RWPE1 (cell line): ENCODE data around the gene SAC3D1.
A peak's percentile ranks its signal among the peaks of the same experiment; 100 is the strongest.

Experiments used
- CTCF ChIA-PET: fragments of 350-600 bp; sonication (Branson Sonifier 250); formaldehyde crosslinking; extraction: SDS; loops from one replicate; lab custom pipeline; 2021; lab: Yijun Ruan, JAX
- POLR2A ChIA-PET: fragments of 400-600 bp; formaldehyde crosslinking; extraction: SDS; loops from one replicate; lab custom pipeline; 2020; ENCODE audit warnings: antibody characterized with exemption; ENCODE audit not compliant: low non-redundant PET; lab: Yijun Ruan, JAX
- DNase-seq: peaks from one replicate; pipeline ENCODE4 v3.0.0; 2012; ENCODE audit warnings: low spot score
- H3K27ac ChIP-seq: fragments of 450-650 bp; 2 replicates; pipeline ENCODE4 v1.5.1; 2017
- TF ChIP-seq, protein P1 (sequence below): fragments of 450-650 bp; conservative IDR thresholded peaks from 2 replicates; pipeline ENCODE4 v1.5.1; 2017; ENCODE audit warnings: low read depth, mild to moderate bottlenecking

The SAC3D1 gene

DNA sequence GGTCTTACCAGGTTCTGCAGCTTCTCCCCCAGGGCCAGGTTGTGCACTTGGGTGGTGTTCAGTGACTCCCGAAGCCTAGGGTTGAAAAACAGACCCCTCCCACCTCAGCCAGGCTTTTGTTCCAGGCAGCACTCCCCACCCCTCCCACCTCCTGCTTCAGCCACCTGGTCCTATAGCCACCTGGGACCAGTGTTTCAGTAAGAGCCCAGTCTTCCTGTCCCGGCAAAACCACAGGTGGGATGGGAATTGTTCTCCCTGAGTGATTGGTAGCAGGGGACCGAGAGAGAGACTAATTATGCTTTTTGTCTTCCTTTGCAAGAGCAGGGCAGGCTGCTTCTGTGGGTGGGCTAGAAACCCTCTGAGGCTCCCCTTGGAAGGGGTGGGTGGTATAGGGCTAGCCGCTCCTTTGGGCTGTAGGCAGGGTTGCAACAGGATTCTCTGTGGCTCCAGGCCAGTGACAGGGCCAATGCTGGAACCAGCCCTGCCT lies 25.8 kb downstream of the SAC3D1 start:
- CTCF ChIA-PET = no interaction called here
- H3K27ac ChIP-seq = no peak overlapping the region
- POLR2A ChIA-PET = no interaction called here
- TF ChIP-seq, protein P1, sequence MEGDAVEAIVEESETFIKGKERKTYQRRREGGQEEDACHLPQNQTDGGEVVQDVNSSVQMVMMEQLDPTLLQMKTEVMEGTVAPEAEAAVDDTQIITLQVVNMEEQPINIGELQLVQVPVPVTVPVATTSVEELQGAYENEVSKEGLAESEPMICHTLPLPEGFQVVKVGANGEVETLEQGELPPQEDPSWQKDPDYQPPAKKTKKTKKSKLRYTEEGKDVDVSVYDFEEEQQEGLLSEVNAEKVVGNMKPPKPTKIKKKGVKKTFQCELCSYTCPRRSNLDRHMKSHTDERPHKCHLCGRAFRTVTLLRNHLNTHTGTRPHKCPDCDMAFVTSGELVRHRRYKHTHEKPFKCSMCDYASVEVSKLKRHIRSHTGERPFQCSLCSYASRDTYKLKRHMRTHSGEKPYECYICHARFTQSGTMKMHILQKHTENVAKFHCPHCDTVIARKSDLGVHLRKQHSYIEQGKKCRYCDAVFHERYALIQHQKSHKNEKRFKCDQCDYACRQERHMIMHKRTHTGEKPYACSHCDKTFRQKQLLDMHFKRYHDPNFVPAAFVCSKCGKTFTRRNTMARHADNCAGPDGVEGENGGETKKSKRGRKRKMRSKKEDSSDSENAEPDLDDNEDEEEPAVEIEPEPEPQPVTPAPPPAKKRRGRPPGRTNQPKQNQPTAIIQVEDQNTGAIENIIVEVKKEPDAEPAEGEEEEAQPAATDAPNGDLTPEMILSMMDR = no peak
- no peak for DNase-seq

DNA sequence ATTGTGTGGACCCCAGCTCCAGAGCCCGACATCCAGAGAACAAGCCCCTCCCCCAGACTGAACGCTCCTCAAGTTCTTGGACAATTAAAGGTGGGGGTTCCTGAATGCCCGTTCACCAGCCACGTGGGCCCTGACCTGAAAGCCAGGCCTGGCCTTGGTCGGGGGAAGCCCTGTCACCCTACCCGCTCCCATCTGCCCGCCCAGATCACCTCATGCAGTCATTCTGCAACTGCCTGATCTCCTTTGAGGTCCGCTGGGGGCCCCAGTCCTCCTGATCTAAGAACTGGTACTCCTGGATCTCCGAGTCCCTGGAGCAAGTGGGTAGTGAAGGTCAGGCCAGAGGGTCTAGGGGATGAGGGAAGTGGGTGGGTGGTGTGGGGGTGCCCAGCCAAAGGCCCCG lies 26.4 kb downstream of the SAC3D1 start:
- no peak overlapping the region for H3K27ac ChIP-seq
- ChIA-PET CTCF (no interaction called here), POLR2A (no interaction called here)
- no peak for DNase-seq
- TF ChIP-seq, protein P1 = no peak

DNA sequence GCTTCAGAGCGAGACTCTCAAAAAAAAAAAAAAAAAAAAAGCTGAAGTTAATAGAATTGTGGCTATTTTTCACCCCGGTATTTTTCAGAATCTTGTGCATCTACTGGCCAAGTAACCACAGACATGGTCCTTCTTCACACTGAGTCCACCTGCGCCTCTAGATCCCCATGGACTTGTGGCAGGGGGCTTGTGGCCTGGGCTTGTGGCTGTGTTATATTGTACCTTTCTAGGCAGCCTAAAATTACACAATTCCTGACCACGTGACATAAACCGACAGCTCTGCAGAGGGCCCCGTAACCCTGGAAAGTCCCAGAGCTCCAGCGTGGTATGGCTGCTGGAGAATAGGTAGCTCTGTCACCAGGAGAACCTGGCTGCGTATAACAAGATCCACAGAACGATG lies 28.2 kb downstream of the SAC3D1 start:
- DNase-seq = no peak
- TF ChIP-seq, protein P1 = no peak
- ChIA-PET POLR2A (no interaction called here), CTCF (interaction anchor here (0.7 to 1.4 kb wide), 2 partner anchors 59 to 181 kb away, joined by 3 read pairs; no protein-coding TSS in a partner anchor)
- no peak overlapping the region for H3K27ac ChIP-seq

DNA sequence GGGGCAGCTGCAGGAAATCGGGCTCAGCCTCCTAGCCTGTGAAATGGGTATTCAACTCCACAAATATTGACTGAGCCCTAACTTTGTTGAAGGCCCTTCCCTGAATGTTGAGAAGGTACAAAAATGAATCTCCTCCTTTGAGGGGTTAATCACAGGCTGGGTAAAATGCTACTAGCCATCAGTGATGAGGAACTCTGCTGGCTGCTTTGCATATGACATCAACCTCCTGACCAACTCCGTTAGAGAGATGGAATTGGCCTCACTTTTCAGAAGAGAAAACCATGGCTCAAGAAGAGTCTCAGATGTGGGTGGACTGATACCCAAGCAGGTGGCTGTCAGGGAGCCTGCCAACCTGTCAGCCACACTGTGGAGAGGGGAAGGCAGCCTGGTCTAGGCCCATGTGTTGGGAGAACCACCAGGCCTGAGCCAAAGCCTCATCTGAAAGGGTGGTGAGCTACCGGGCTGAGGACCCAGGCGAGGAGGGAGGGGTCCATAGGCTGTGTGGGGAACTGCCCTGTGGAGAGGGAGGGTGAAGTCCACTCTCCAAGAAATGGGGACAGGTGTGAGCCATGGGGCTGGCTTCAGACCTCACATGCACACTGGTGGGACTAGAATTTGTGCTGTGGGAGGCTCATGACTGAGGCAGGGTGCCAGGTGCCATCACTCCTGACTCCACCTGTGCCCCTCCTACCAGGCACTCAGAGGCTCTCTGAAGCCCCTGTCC lies 31.1 kb downstream of the SAC3D1 start:
- TF ChIP-seq, protein P1 = no peak
- no peak for DNase-seq
- CTCF ChIA-PET = interaction anchor here (1.0 kb wide), 1 partner anchor 58 kb away, joined by 3 read pairs; the partner anchor contains the start of gene ARL2
- H3K27ac ChIP-seq = no peak overlapping the region
- POLR2A ChIA-PET = no interaction called here

DNA sequence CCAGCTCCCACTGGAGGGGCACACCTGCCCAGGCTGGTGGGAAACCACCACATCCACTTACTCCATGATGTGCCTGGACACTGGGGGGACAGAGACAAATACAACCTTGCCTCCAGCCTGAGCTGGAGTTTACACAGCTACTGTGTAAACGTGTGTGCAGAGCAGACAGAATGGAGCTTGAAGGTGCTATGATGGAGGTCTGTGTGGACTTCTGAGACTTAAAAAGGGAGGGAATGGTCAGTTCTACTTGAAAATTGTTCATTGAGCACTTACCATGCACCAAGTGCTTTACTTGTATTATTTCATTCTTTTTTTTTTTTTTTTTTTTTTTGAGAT lies 31.6 kb downstream of the SAC3D1 start:
- ChIA-PET POLR2A (no interaction called here), CTCF (no interaction called here)
- H3K27ac ChIP-seq = no peak overlapping the region
- no peak for DNase-seq
- TF ChIP-seq, protein P1 = no peak

DNA sequence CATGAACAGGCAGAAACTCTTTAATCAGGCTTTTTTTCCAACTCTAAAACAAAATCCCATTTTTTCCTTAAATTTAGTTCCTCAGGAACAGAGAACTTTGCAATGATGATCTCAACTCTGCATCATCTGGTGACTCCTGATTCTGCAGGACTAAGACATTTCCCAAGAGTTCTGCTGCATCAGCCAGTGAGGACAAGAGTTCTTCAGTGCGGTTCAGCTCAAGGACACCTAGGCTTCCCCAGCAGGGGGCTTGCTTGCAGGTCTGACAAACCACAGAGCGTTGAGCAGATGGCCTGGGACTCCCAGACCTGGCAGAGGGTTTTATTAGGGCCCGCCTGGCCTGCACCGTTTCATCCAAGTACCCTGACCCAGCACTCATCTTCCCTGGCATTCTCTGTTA lies 36.4 kb downstream of the SAC3D1 start:
- TF ChIP-seq, protein P1 = no peak
- ChIA-PET POLR2A (no interaction called here), CTCF (interaction anchor here (1.0 kb wide), 1 partner anchor 36 kb away, joined by 4 read pairs; the partner anchor contains the start of gene SAC3D1)
- peak overlapping the region; percentile 47 for H3K27ac ChIP-seq
- DNase-seq = no peak
